HepG2 (cell line): Measurements from ENCODE around the gene GAD1. TPM values are rescaled to one million over a fixed set of nuclear protein-coding genes. Genes with fewer than 3 reads are reported as not detected.
A peak's percentile ranks its signal among the peaks of the same experiment; 100 is the strongest.

Source experiments
- AKAP8 ChIP-seq: sonication (generic); formaldehyde crosslinking; IDR thresholded peaks from 2 replicates; pipeline ENCODE4 v1.5.1; 2020; ENCODE audit warnings: mild to moderate bottlenecking, missing genetic modification reagents
- ARNT2 ChIP-seq: sonication (generic); formaldehyde crosslinking; IDR thresholded peaks from 2 replicates; pipeline ENCODE4 v1.8.0; 2022; ENCODE audit warnings: mild to moderate bottlenecking, low read depth, missing genetic modification reagents, moderate library complexity
- ARNTL ChIP-seq: sonication (generic); formaldehyde crosslinking; IDR thresholded peaks from 2 replicates; pipeline ENCODE4 v1.4.0; 2020; ENCODE audit warnings: mild to moderate bottlenecking, missing genetic modification reagents
- ATAD3A ChIP-seq: sonication (generic); formaldehyde crosslinking; IDR thresholded peaks from 2 replicates; pipeline ENCODE4 v1.4.0; 2020; ENCODE audit warnings: missing genetic modification reagents
- CBFB ChIP-seq: sonication (generic); formaldehyde crosslinking; IDR thresholded peaks from 2 replicates; pipeline ENCODE4 v1.4.0; 2020; ENCODE audit warnings: missing genetic modification reagents
- CHCHD3 ChIP-seq: sonication (generic); formaldehyde crosslinking; IDR thresholded peaks from 2 replicates; pipeline ENCODE4 v1.8.0; 2022; ENCODE audit warnings: mild to moderate bottlenecking, missing genetic modification reagents, moderate library complexity
- ELF4 ChIP-seq: sonication (generic); formaldehyde crosslinking; IDR thresholded peaks from 2 replicates; pipeline ENCODE4 v1.5.0; 2020; ENCODE audit warnings: missing genetic modification reagents, mild to moderate bottlenecking, moderate library complexity, borderline replicate concordance
- EZH2 ChIP-seq: conservative IDR thresholded peaks from 2 replicates; pipeline ENCODE4 v1.6.1; 2012; ENCODE audit warnings: mild to moderate bottlenecking, low read depth, low read length, moderate library complexity
- MATR3 ChIP-seq: sonication (generic); formaldehyde crosslinking; IDR thresholded peaks from 2 replicates; pipeline ENCODE4 v1.4.0; 2020; ENCODE audit warnings: missing genetic modification reagents
- MAZ ChIP-seq, 2 experiments: sonication (generic) in 1 of 2; formaldehyde crosslinking in 1 of 2; IDR thresholded peaks; 2 replicates each; pipeline versions ENCODE4 v1.5.0 to v1.6.1; 2012 to 2020; ENCODE audit warnings: low read depth in 2 of 2, mild to moderate bottlenecking in 2 of 2, borderline replicate concordance in 1 of 2, improper control_type of control experiment in 1 of 2, low read length in 1 of 2, missing genetic modification reagents in 1 of 2, moderate library complexity in 1 of 2
- MED8 ChIP-seq: sonication (generic); formaldehyde crosslinking; IDR thresholded peaks from 2 replicates; pipeline ENCODE4 v1.8.1; 2023; ENCODE audit warnings: mild to moderate bottlenecking, missing genetic modification reagents; ENCODE audit not compliant: insufficient replicate concordance
- MXI1 ChIP-seq: IDR thresholded peaks from 3 replicates; pipeline ENCODE4 v1.6.1; 2012; ENCODE audit warnings: low read depth, low read length, inconsistent platforms, borderline replicate concordance
- NFKBIZ ChIP-seq: IDR thresholded peaks from 2 replicates; pipeline ENCODE4 v1.6.1; 2018; ENCODE audit warnings: missing genetic modification reagents, missing compliant biosample characterization
- NR2F1 ChIP-seq, 2 experiments: fragments of 450-650 bp in 1 of 2; formaldehyde crosslinking in 1 of 2; IDR thresholded peaks; 2 replicates each; pipeline versions ENCODE4 v1.5.0 to v1.6.1; 2016 to 2020; ENCODE audit warnings: mild to moderate bottlenecking in 1 of 2, missing compliant biosample characterization in 1 of 2, missing genetic modification reagents in 1 of 2, moderate library complexity in 1 of 2
- NR3C1 ChIP-seq: sonication (generic); formaldehyde crosslinking; IDR thresholded peaks from 2 replicates; pipeline ENCODE4 v1.4.0; 2020; ENCODE audit warnings: missing genetic modification reagents
- RFX1 ChIP-seq: fragments of 450-650 bp; IDR thresholded peaks from 2 replicates; pipeline ENCODE4 v1.6.1; 2017
- SUZ12 ChIP-seq: fragments of 150-350 bp; IDR thresholded peaks from 2 replicates; pipeline ENCODE4 v1.6.1; 2014; ENCODE audit warnings: low read depth, low read length
- ZNF329 ChIP-seq: sonication (generic); formaldehyde crosslinking; IDR thresholded peaks from 2 replicates; pipeline ENCODE4 v1.9.0; 2021; ENCODE audit warnings: low read depth, mild to moderate bottlenecking, missing genetic modification reagents
- ZNF354B ChIP-seq: sonication (generic); formaldehyde crosslinking; IDR thresholded peaks from 2 replicates; pipeline ENCODE4 v1.8.0; 2022; ENCODE audit warnings: mild to moderate bottlenecking, missing genetic modification reagents
- ZNF546 ChIP-seq: sonication (generic); formaldehyde crosslinking; conservative IDR thresholded peaks from 2 replicates; pipeline ENCODE4 v1.8.1; 2023; ENCODE audit warnings: mild to moderate bottlenecking, missing genetic modification reagents
- ZNF547 ChIP-seq: sonication (generic); formaldehyde crosslinking; IDR thresholded peaks from 2 replicates; pipeline ENCODE4 v1.5.1; 2020; ENCODE audit warnings: mild to moderate bottlenecking, missing genetic modification reagents
- ZNF549 ChIP-seq: sonication (generic); formaldehyde crosslinking; IDR thresholded peaks from 2 replicates; pipeline ENCODE4 v1.5.0; 2020; ENCODE audit warnings: missing genetic modification reagents
- ZNF557 ChIP-seq: sonication (generic); formaldehyde crosslinking; IDR thresholded peaks from 2 replicates; pipeline ENCODE4 v1.4.0; 2020; ENCODE audit warnings: missing genetic modification reagents
- ZNF670 ChIP-seq: sonication (generic); formaldehyde crosslinking; IDR thresholded peaks from 2 replicates; pipeline ENCODE4 v1.8.0; 2022; ENCODE audit warnings: mild to moderate bottlenecking, missing genetic modification reagents, borderline replicate concordance
- polyA plus RNA-seq, 8 experiments: library from polyadenylated mRNA; depleted of rRNA in 3 of 8; stranded (reverse) in 7 of 8; unstranded in 1 of 8; fragments of >200 nt; fragmentation: Illumina TruSeq in 4 of 8; extraction: Trizol in 4 of 8; gene quantifications; 2 replicates each; pipeline versions ENCODE4 v1.2.1 to v1.2.3, GENCODE V29; 2011 to 2016; ENCODE audit warnings: low read depth in 4 of 8, missing spikeins in 1 of 8, mixed read lengths in 1 of 8; ENCODE audit not compliant: insufficient read depth in 1 of 8
- total RNA-seq, 5 experiments: library from RNA; depleted of rRNA; stranded (reverse); fragments of >200 nt; fragmentation: Illumina TruSeq; extraction: Trizol; gene quantifications; 2 replicates each; pipeline ENCODE4 v1.2.3, GENCODE V29; 2016; ENCODE audit warnings: low read depth in 1 of 5
- TF ChIP-seq, protein P1 (sequence below): IDR thresholded peaks from 2 replicates; pipeline ENCODE4 v1.6.1; 2016; ENCODE audit warnings: mild to moderate bottlenecking
- TF ChIP-seq, protein P2 (sequence below): sonication (generic); formaldehyde crosslinking; IDR thresholded peaks from 2 replicates; pipeline ENCODE4 v1.4.0; 2020; ENCODE audit warnings: missing genetic modification reagents
- TF ChIP-seq, protein P3 (sequence below): sonication (generic); formaldehyde crosslinking; IDR thresholded peaks from 2 replicates; pipeline ENCODE4 v1.8.0; 2023; ENCODE audit warnings: mild to moderate bottlenecking, missing genetic modification reagents
- TF ChIP-seq, protein P4 (sequence below): sonication (generic); formaldehyde crosslinking; IDR thresholded peaks from 2 replicates; pipeline ENCODE4 v1.5.1; 2020; ENCODE audit warnings: missing genetic modification reagents, mild to moderate bottlenecking, borderline replicate concordance

Gene GAD1
- total and polyA plus RNA-seq, 2 of the 13 experiments (the other 11 are each of a cell fraction or from before 2014, with no cell fraction given): 0.09 to 0.13 TPM

DNA sequence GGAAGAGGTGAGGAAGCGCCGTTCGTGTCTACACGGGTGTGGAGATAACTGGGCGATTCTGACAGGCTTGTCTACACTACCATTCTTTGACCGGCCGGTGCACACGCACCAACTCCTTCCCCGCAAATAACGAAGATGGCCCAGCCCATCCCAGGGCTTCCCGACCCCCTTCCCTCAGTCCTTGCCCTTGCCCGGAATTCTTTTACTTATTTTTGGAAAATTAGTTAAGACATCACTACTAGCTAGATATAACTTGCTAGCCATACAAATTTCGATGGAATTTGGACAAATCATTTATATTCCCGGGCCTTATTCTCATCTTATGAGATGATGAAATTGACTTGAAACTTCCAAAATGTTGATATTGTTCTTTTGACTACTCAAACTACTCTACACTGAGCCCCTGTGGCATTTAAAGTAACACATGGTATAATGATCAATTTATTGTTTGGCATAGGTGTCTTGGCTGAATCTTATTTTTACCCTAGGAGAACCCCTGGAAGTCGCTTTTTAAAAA lies 45.2 kb upstream of the GAD1 start (continued):
- no peak for TF ChIP-seq ARNT2 (CRISPR knock-in tag)
- TF ChIP-seq RFX1: no peak
- TF ChIP-seq ZNF557 (CRISPR knock-in tag): 0 out of 2 replicates have a peak, but pooled peaks have one; percentile 9
- no peak for TF ChIP-seq MAZ (IDR thresholded peaks at IDR 0.05; ENCODE audit: borderline replicate concordance, low read depth, low read length)
- TF ChIP-seq MAZ (CRISPR knock-in tag; IDR thresholded peaks at IDR 0.05; ENCODE audit: low read depth): no peak
- TF ChIP-seq, protein P1, sequence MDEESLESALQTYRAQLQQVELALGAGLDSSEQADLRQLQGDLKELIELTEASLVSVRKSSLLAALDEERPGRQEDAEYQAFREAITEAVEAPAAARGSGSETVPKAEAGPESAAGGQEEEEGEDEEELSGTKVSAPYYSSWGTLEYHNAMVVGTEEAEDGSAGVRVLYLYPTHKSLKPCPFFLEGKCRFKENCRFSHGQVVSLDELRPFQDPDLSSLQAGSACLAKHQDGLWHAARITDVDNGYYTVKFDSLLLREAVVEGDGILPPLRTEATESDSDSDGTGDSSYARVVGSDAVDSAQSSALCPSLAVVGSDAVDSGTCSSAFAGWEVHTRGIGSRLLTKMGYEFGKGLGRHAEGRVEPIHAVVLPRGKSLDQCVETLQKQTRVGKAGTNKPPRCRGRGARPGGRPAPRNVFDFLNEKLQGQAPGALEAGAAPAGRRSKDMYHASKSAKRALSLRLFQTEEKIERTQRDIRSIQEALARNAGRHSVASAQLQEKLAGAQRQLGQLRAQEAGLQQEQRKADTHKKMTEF (CRISPR knock-in tag): no peak; the same call in 1 of the 2 replicates
- no peak for TF ChIP-seq ZNF549 (CRISPR knock-in tag)
- no peak; the same call in 1 of the 2 replicates for TF ChIP-seq ZNF670 (CRISPR knock-in tag)
- TF ChIP-seq ZNF546 (CRISPR knock-in tag): no peak
- TF ChIP-seq ATAD3A (CRISPR knock-in tag): no peak
- no peak for TF ChIP-seq MED8 (CRISPR knock-in tag)
- TF ChIP-seq MATR3 (CRISPR knock-in tag): no peak
- TF ChIP-seq ZNF547 (CRISPR knock-in tag): no peak
- no peak for TF ChIP-seq ELF4
- TF ChIP-seq NFKBIZ (CRISPR knock-in tag): no peak
- no peak for TF ChIP-seq NR3C1 (CRISPR knock-in tag)
- TF ChIP-seq, protein P2, sequence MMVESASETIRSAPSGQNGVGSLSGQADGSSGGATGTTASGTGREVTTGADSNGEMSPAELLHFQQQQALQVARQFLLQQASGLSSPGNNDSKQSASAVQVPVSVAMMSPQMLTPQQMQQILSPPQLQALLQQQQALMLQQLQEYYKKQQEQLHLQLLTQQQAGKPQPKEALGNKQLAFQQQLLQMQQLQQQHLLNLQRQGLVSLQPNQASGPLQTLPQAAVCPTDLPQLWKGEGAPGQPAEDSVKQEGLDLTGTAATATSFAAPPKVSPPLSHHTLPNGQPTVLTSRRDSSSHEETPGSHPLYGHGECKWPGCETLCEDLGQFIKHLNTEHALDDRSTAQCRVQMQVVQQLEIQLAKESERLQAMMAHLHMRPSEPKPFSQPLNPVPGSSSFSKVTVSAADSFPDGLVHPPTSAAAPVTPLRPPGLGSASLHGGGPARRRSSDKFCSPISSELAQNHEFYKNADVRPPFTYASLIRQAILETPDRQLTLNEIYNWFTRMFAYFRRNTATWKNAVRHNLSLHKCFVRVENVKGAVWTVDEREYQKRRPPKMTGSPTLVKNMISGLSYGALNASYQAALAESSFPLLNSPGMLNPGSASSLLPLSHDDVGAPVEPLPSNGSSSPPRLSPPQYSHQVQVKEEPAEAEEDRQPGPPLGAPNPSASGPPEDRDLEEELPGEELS (CRISPR knock-in tag): no peak
- TF ChIP-seq AKAP8 (CRISPR knock-in tag): no peak
- TF ChIP-seq, protein P3, sequence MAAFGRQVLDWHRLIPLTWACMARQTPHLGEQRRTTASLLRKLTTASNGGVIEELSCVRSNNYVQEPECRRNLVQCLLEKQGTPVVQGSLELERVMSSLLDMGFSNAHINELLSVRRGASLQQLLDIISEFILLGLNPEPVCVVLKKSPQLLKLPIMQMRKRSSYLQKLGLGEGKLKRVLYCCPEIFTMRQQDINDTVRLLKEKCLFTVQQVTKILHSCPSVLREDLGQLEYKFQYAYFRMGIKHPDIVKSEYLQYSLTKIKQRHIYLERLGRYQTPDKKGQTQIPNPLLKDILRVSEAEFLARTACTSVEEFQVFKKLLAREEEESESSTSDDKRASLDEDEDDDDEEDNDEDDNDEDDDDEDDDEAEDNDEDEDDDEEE (CRISPR knock-in tag): no peak
- no peak for TF ChIP-seq SUZ12
- TF ChIP-seq ARNTL (CRISPR knock-in tag): no peak
- no peak for TF ChIP-seq CBFB (CRISPR knock-in tag)
- TF ChIP-seq ZNF354B: no peak
- TF ChIP-seq NR2F1 (CRISPR knock-in tag; IDR thresholded peaks at IDR 0.05): no peak
- TF ChIP-seq MXI1: no peak
- TF ChIP-seq EZH2: peak; percentile 77; the same call in 1 of the 2 replicates
- TF ChIP-seq, protein P4, sequence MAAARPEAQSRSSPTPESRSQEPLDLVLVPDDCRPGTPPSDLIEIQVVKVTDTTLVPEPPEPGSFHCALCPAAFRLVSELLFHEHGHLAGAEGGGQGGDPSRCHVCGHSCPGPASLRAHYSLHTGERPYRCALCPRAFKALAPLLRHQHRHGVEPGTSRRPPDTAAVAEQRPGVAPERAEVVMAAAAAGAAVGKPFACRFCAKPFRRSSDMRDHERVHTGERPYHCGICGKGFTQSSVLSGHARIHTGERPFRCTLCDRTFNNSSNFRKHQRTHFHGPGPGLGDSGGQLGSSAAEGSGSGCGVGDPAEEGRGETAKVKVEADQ: no peak
- TF ChIP-seq ZNF329 (CRISPR knock-in tag): 0 out of 2 replicates have a peak, but pooled peaks have one; percentile 9
- no peak for TF ChIP-seq CHCHD3 (CRISPR knock-in tag)
